MCF 10A (cell line): ENCODE results near the gene BCL11A. TPM values are rescaled to one million over a fixed set of nuclear protein-coding genes. Genes with fewer than 3 reads are reported as not detected.

Experiments used
- BruUV-seq: library from RNA; stranded (reverse); fragments of 400-500 nt; replicated peaks from 2 replicates; lab custom pipeline; 2021; lab: Mats Ljungman, UMichigan
- CTCF ChIA-PET: fragments of 300-600 bp; sonication (Branson Sonifier 250); formaldehyde crosslinking; extraction: SDS; loops from one replicate; lab custom pipeline; 2021; ENCODE audit warnings: antibody characterized with exemption, inconsistent platforms; lab: Yijun Ruan, JAX
- POLR2A ChIA-PET: fragments of 300-600, 350-650 bp; sonication (Branson Sonifier 250); formaldehyde crosslinking; extraction: SDS; loops from one replicate; lab custom pipeline; 2020; ENCODE audit warnings: antibody characterized with exemption, inconsistent platforms; lab: Yijun Ruan, JAX
- DNase-seq: peaks from one replicate; pipeline ENCODE4 v3.0.0-alpha.2; 2018; ENCODE audit not compliant: unreplicated experiment
- H3K27ac Mint-ChIP-seq: one replicate; pipeline ENCODE4 v1.8.0; 2022; ENCODE audit warnings: mild to moderate bottlenecking, low read depth, mixed read lengths; ENCODE audit not compliant: unreplicated experiment
- H3K27me3 Mint-ChIP-seq: one replicate; pipeline ENCODE4 v1.8.0; 2022; ENCODE audit warnings: mixed read lengths; ENCODE audit not compliant: insufficient read depth, unreplicated experiment
- H3K36me3 Mint-ChIP-seq: one replicate; pipeline ENCODE4 v1.8.0; 2022; ENCODE audit warnings: mild to moderate bottlenecking, moderate library complexity, mixed read lengths; ENCODE audit not compliant: insufficient read depth, unreplicated experiment
- H3K4me1 Mint-ChIP-seq: one replicate; pipeline ENCODE4 v1.8.0; 2022; ENCODE audit warnings: mixed read lengths; ENCODE audit not compliant: insufficient read depth, unreplicated experiment
- H3K4me3 Mint-ChIP-seq: one replicate; pipeline ENCODE4 v1.8.0; 2022; ENCODE audit warnings: mild to moderate bottlenecking, moderate library complexity, mixed read lengths; ENCODE audit not compliant: unreplicated experiment
- H3K9me3 Mint-ChIP-seq: one replicate; pipeline ENCODE4 v1.8.0; 2022; ENCODE audit warnings: mixed read lengths; ENCODE audit not compliant: unreplicated experiment
- CTCF ChIP-seq: fragments of 200-600 bp; IDR thresholded peaks from one replicate; pipeline ENCODE4 v1.8.0; 2022; ENCODE audit warnings: antibody characterized with exemption, mild to moderate bottlenecking; ENCODE audit not compliant: unreplicated experiment
- intact Hi-C: fragments of 100-400 bp; cut with micrococcal nuclease; formaldehyde crosslinking; loops from 2 replicates; pipeline ENCODE4 v1.14.1; 2022
- total RNA-seq: library from RNA; stranded (reverse); gene quantifications from 2 replicates; pipeline ENCODE4 v1.2.3, GENCODE V29; 2022

The BCL11A gene
- total RNA-seq, 1 experiment from 2014 or later = 5.3 TPM

- BruUV-seq = no TSS peak
- CTCF ChIA-PET = interaction anchor here (0.5 to 1.7 kb wide), 5 partner anchors 9 to 589 kb away, joined by 3 to 4 read pairs (median 3); no protein-coding TSS in a partner anchor
Observed at GRCh38 chr2:60509066-60509465, 44.4 kb downstream of the BCL11A start.

DNA sequence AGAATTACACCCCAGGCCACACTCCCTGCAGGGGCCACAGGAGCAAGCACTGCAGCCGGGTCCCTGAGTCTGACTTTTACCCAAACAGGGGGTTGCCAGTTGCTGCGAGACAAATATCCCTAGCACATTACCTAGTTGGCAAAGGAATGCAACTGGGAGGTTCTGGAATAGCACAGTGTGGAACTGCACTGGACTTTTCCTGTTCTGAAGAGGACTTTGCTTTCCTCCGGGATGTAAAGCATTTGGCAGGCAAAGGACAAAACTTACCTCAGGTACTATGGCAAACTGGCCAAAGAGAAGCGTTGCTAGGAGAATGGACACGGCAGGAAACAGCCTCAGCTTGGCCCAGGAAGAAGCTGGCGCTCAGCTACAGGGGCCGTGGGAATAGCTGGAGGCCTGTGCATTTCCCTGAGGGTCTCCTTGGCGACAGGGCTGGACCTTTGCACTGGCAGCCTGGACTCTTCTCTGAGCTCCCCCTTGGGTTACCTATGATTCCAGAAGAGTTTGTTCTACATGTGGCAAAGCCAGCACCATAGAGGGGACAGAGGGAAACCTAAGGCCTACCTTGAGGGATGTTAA is 45.0 kb downstream of the BCL11A start:
- TF ChIP-seq CTCF = no peak
- Mint-ChIP-seq H3K9me3 (no peaks in the 10 kb centered on the region), H3K36me3 (peaks cover 13% of the 10 kb centered on the region), H3K4me1 (peaks cover 7% of the 10 kb centered on the region), H3K27me3 (no peaks in the 10 kb centered on the region), H3K4me3 (no peak overlapping the region), H3K27ac (no peak overlapping the region)
- ChIA-PET CTCF (interaction anchor here (0.6 to 1.7 kb wide), 4 partner anchors 9 to 278 kb away, joined by 3 to 4 read pairs (median 3); no protein-coding TSS in a partner anchor), POLR2A (interaction anchor here (0.6 kb wide), 1 partner anchor 11 kb away, joined by 3 read pairs; no protein-coding TSS in a partner anchor)
- no peak for DNase-seq
- intact Hi-C loops = no loop called here
- no TSS peak for BruUV-seq

More at GRCh38 chr2:60509066-60509465, 44.4 kb downstream of the BCL11A start:
- H3K4me1 Mint-ChIP-seq = peaks cover 7% of the 10 kb centered on the region
- POLR2A ChIA-PET = interaction anchor here (0.6 kb wide), 1 partner anchor 10 kb away, joined by 3 read pairs; no protein-coding TSS in a partner anchor
- no peaks in the 10 kb centered on the region for H3K27me3 Mint-ChIP-seq
- H3K27ac Mint-ChIP-seq = no peak overlapping the region
- intact Hi-C loops = no loop called here
- no peak overlapping the region for H3K4me3 Mint-ChIP-seq
- DNase-seq = no peak
- H3K9me3 Mint-ChIP-seq = no peaks in the 10 kb centered on the region
- peaks cover 13% of the 10 kb centered on the region for H3K36me3 Mint-ChIP-seq
- no peak for TF ChIP-seq CTCF

DNA sequence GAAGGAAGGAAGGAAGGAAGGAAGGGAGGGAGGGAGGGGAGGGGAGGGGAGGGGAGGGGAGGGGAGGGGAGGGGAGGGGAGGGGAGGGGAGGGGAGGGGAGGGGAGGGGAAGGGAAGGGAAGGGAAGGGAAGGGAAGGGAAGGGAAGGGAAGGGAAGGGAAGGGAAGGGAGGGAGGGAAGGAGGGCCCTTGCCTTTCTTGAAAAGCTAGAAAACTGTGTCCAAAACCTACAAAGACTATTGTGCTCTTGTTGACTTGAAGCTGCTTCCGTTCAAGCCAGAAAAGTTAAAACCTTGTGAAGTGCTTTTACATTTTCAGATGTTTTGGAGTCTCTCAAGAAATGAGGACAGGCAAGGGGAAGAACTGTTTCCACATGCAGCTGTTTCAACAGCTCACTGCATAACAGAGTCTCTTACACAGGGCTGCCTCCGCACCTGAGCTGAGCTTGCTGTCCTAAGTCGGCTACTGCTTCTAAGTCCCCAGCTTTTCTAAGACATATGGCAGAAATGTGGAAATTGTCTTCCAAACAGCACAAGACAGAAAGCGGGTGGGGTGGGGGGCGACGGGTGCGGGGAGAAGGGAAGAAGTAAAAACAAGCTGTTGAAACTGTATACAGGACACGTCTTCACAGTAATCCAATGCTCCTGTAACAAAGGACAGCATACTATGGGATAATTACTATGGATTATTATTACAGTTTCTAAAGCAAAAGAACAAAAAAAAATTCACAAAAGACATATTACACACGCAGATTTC is 46.1 kb downstream of the BCL11A start:
- ChIA-PET POLR2A (interaction anchor here (0.6 to 0.9 kb wide), 2 partner anchors 12 to 1213 kb away, joined by 3 read pairs; no protein-coding TSS in a partner anchor), CTCF (interaction anchor here (1.0 kb wide), 1 partner anchor 42 kb away, joined by 3 read pairs; no protein-coding TSS in a partner anchor)
- Mint-ChIP-seq H3K4me1 (peaks cover 2% of the 10 kb centered on the region), H3K27ac (no peak overlapping the region), H3K36me3 (peaks cover 13% of the 10 kb centered on the region), H3K27me3 (no peaks in the 10 kb centered on the region), H3K4me3 (no peak overlapping the region), H3K9me3 (no peaks in the 10 kb centered on the region)
- no peak for DNase-seq
- intact Hi-C loops = no loop called here
- TF ChIP-seq CTCF = no peak
- no TSS peak for BruUV-seq

- no peak for TF ChIP-seq CTCF
- intact Hi-C loops = no loop called here
- Mint-ChIP-seq H3K27ac (no peak overlapping the region), H3K27me3 (no peaks in the 10 kb centered on the region), H3K9me3 (no peaks in the 10 kb centered on the region), H3K36me3 (peaks cover 13% of the 10 kb centered on the region), H3K4me1 (no peaks in the 10 kb centered on the region), H3K4me3 (no peak overlapping the region)
- CTCF ChIA-PET = interaction anchor here (0.6 to 0.9 kb wide), 3 partner anchors 17 to 729 kb away, joined by 3 to 5 read pairs (median 3); no protein-coding TSS in a partner anchor
- no TSS peak for BruUV-seq
- POLR2A ChIA-PET = no interaction called here
- DNase-seq = no peak
Observed at GRCh38 chr2:60505880-60506260, 47.6 kb downstream of the BCL11A start.
